ENCODE results near the gene MAP2K2. TPM values are rescaled to one million over a fixed set of nuclear protein-coding genes. Genes with fewer than 3 reads are reported as not detected.

The MAP2K2 gene
- total and polyA plus RNA-seq, 4 donors = 40.3 to 72.7 (median 54.1) TPM

- H3K4me3 ChIP-seq (ENCODE audit: low read depth in 1 of 3, low read length in 3 of 3) = no peak overlapping the region
- H3K9ac ChIP-seq (ENCODE audit: low read depth in 1 of 2, low read length in 2 of 2) = no peak overlapping the region
- no peak overlapping the region for H3K27ac ChIP-seq (ENCODE audit: low read depth in 1 of 2, low read length in 2 of 2)
- H3K36me3 ChIP-seq (ENCODE audit: control insufficient read depth in 4 of 4, insufficient read depth in 3 of 4, low read depth in 1 of 4, low read length in 3 of 4) = peaks cover 7 to 46% (median 16%) of the 10 kb centered on the region in 4 donors
- DNase-seq (ENCODE audit: low spot score) = no peak
- no peaks in the 10 kb centered on the region for H3K9me3 ChIP-seq (ENCODE audit: control insufficient read depth in 4 of 4, low read length in 3 of 4)
- no peaks in the 10 kb centered on the region for H3K4me1 ChIP-seq (ENCODE audit: control insufficient read depth in 4 of 4, insufficient read depth in 4 of 4, low read length in 3 of 4)
- TF ChIP-seq SP1 (IDR thresholded peaks at IDR 0.05) (peak; percentile 50), NR2F2 (IDR thresholded peaks at IDR 0.05) (peak; percentile 74), HNF4G (IDR thresholded peaks at IDR 0.05) (no peak), CTCF (IDR thresholded peaks at IDR 0.05; ENCODE audit: low read depth, low read length, missing input control) (no peak), HNF4A (conservative IDR thresholded peaks at IDR 0.05) (peak in 1 of 2 donors; percentile 63), RXRA (IDR thresholded peaks at IDR 0.05) (peak; percentile 47 to 77), ATF3 (IDR thresholded peaks at IDR 0.05) (no peak), MAX (IDR thresholded peaks at IDR 0.05) (no peak), FOXA2 (IDR thresholded peaks at IDR 0.05) (no peak), FOXA1 (IDR thresholded peaks at IDR 0.05) (no peak), RAD21 (IDR thresholded peaks at IDR 0.05) (peak in 1 of 2 donors; percentile 34)
- 53% methylated on average over 11 of the region's 11 CpGs for WGBS
- H3K27me3 ChIP-seq (ENCODE audit: control insufficient read depth in 4 of 4, insufficient read depth in 4 of 4, low read length in 3 of 4) = no peaks in the 10 kb centered on the region
These were observed 26.4 kb downstream of the MAP2K2 start for GRCh38 chr19:4097501-4097900.

GRCh38 chr19:4096049-4096892 is 27.7 kb downstream of the MAP2K2 start:
- Histone ChIP-seq H3K27me3 (ENCODE audit: control insufficient read depth in 4 of 4, insufficient read depth in 4 of 4, low read length in 3 of 4) (no peaks in the 10 kb centered on the region), H3K36me3 (ENCODE audit: control insufficient read depth in 4 of 4, insufficient read depth in 3 of 4, low read depth in 1 of 4, low read length in 3 of 4) (peaks cover 4 to 38% (median 10%) of the 10 kb centered on the region in 4 donors), H3K4me1 (ENCODE audit: control insufficient read depth in 4 of 4, insufficient read depth in 4 of 4, low read length in 3 of 4) (no peaks in the 10 kb centered on the region), H3K9ac (ENCODE audit: low read depth in 1 of 2, low read length in 2 of 2) (no peak overlapping the region), H3K27ac (ENCODE audit: low read depth in 1 of 2, low read length in 2 of 2) (no peak overlapping the region), H3K4me3 (ENCODE audit: low read depth in 1 of 3, low read length in 3 of 3) (no peak overlapping the region), H3K9me3 (ENCODE audit: control insufficient read depth in 4 of 4, low read length in 3 of 4) (no peaks in the 10 kb centered on the region)
- no peak for DNase-seq (ENCODE audit: low spot score)
- WGBS = 91% methylated on average over 31 of the region's 31 CpGs
- TF ChIP-seq ATF3 (IDR thresholded peaks at IDR 0.05) (no peak), GABPA (IDR thresholded peaks at IDR 0.05 in 1 of 2, conservative IDR thresholded peaks at IDR 0.05 in 1 of 2) (no peak), CTCF (IDR thresholded peaks at IDR 0.05; ENCODE audit: low read depth, low read length, missing input control) (no peak), MAX (IDR thresholded peaks at IDR 0.05) (no peak), SP1 (IDR thresholded peaks at IDR 0.05) (no peak), NR2F2 (IDR thresholded peaks at IDR 0.05) (no peak), FOXA2 (IDR thresholded peaks at IDR 0.05) (no peak), HNF4A (conservative IDR thresholded peaks at IDR 0.05) (no peak), EGR1 (IDR thresholded peaks at IDR 0.05; ENCODE audit: low read depth in 2 of 2) (no peak), ZBTB33 (IDR thresholded peaks at IDR 0.05) (no peak), RAD21 (IDR thresholded peaks at IDR 0.05) (no peak), REST (IDR thresholded peaks at IDR 0.05) (no peak), YY1 (IDR thresholded peaks at IDR 0.05) (no peak), RXRA (IDR thresholded peaks at IDR 0.05) (no peak), TAF1 (conservative IDR thresholded peaks at IDR 0.05) (no peak), HNF4G (IDR thresholded peaks at IDR 0.05) (no peak), FOXA1 (IDR thresholded peaks at IDR 0.05) (no peak), JUND (IDR thresholded peaks at IDR 0.05) (no peak)

All from liver (tissue), 9 donors.